A549 (cell line): ENCODE results near the gene XPO6.

ENCODE experiments used
- CEBPB ChIP-seq, 2 experiments: fragments of >200 bp in 1 of 2; sonication (Bioruptor Twin) in 1 of 2; formaldehyde crosslinking in 1 of 2; IDR thresholded peaks; 2 replicates each; pipeline ENCODE4 v1.6.1; 2012 to 2016
- JUNB ChIP-seq: fragments of >200 bp; sonication (Bioruptor Twin); formaldehyde crosslinking; IDR thresholded peaks from 2 replicates; pipeline ENCODE4 v1.6.1; 2016
- KDM1A ChIP-seq: fragments of 200-600 bp; sonication (generic); IDR thresholded peaks from 2 replicates; pipeline ENCODE4 v1.6.1; 2016; ENCODE audit warnings: low read depth, mild to moderate bottlenecking
- PHF8 ChIP-seq: fragments of 200-600 bp; sonication (generic); IDR thresholded peaks from 2 replicates; pipeline ENCODE4 v1.6.1; 2016; ENCODE audit warnings: low read depth, mild to moderate bottlenecking, antibody characterized with exemption, moderate library complexity, borderline replicate concordance
- POLR2A ChIP-seq: IDR thresholded peaks from 2 replicates; pipeline ENCODE4 v1.6.1; 2012; ENCODE audit warnings: mild to moderate bottlenecking, low read length
- TF ChIP-seq, protein P1 (sequence below): fragments of >200 bp; sonication (Bioruptor Twin); formaldehyde crosslinking; IDR thresholded peaks from 3 replicates; pipeline ENCODE4 v1.5.1; 2016
- TF ChIP-seq, protein P2 (sequence below): fragments of 200-600 bp; sonication (generic); IDR thresholded peaks from 2 replicates; pipeline ENCODE4 v1.6.1; 2016; ENCODE audit warnings: antibody characterized with exemption, mild to moderate bottlenecking, moderate library complexity

DNA sequence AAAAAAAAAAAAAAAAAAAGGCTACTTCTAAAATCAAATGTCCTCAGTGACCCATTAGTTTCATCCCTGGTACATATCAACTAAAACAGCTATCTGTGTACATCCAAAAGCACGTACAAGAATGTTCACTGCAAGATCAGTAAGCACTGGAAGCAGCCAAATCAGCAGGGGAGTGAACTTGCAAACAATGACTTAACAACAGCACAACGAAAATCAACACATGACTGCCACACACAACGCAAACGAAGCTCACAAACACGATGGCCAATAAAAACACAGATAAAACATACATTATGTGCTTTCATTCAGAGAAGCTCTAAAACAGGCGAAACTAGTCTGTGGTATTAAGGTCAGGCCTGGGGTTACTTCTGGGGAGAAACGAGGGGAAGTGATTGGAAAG, 60.6 kb downstream of the XPO6 start:
- TF ChIP-seq, protein P1, sequence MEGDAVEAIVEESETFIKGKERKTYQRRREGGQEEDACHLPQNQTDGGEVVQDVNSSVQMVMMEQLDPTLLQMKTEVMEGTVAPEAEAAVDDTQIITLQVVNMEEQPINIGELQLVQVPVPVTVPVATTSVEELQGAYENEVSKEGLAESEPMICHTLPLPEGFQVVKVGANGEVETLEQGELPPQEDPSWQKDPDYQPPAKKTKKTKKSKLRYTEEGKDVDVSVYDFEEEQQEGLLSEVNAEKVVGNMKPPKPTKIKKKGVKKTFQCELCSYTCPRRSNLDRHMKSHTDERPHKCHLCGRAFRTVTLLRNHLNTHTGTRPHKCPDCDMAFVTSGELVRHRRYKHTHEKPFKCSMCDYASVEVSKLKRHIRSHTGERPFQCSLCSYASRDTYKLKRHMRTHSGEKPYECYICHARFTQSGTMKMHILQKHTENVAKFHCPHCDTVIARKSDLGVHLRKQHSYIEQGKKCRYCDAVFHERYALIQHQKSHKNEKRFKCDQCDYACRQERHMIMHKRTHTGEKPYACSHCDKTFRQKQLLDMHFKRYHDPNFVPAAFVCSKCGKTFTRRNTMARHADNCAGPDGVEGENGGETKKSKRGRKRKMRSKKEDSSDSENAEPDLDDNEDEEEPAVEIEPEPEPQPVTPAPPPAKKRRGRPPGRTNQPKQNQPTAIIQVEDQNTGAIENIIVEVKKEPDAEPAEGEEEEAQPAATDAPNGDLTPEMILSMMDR: no peak
- TF ChIP-seq KDM1A (no peak), JUNB (no peak), POLR2A (no peak), PHF8 (no peak), CEBPB (IDR thresholded peaks at IDR 0.05) (no peak)
- TF ChIP-seq, protein P2, sequence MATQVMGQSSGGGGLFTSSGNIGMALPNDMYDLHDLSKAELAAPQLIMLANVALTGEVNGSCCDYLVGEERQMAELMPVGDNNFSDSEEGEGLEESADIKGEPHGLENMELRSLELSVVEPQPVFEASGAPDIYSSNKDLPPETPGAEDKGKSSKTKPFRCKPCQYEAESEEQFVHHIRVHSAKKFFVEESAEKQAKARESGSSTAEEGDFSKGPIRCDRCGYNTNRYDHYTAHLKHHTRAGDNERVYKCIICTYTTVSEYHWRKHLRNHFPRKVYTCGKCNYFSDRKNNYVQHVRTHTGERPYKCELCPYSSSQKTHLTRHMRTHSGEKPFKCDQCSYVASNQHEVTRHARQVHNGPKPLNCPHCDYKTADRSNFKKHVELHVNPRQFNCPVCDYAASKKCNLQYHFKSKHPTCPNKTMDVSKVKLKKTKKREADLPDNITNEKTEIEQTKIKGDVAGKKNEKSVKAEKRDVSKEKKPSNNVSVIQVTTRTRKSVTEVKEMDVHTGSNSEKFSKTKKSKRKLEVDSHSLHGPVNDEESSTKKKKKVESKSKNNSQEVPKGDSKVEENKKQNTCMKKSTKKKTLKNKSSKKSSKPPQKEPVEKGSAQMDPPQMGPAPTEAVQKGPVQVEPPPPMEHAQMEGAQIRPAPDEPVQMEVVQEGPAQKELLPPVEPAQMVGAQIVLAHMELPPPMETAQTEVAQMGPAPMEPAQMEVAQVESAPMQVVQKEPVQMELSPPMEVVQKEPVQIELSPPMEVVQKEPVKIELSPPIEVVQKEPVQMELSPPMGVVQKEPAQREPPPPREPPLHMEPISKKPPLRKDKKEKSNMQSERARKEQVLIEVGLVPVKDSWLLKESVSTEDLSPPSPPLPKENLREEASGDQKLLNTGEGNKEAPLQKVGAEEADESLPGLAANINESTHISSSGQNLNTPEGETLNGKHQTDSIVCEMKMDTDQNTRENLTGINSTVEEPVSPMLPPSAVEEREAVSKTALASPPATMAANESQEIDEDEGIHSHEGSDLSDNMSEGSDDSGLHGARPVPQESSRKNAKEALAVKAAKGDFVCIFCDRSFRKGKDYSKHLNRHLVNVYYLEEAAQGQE: no peak
